Measurements from ENCODE around the gene BICD2. TPM values are rescaled to one million over a fixed set of nuclear protein-coding genes. Genes with fewer than 3 reads are reported as not detected.

The BICD2 gene
- total and polyA plus RNA-seq, 2 of the 13 experiments (the other 11 are each of a cell fraction or from before 2014, with no cell fraction given) = 5.1 to 17.4 TPM

- no peak for TF ChIP-seq USF2 (IDR thresholded peaks at IDR 0.05; ENCODE audit: low read depth, low read length)
- peak; percentile 39; the same call in 1 of the 2 replicates for TF ChIP-seq USF2 (CRISPR knock-in tag; IDR thresholded peaks at IDR 0.05; ENCODE audit: borderline replicate concordance)
- TF ChIP-seq MEIS1 (CRISPR knock-in tag; IDR thresholded peaks at IDR 0.05; ENCODE audit: borderline replicate concordance) = peak; percentile 1; the same call in 1 of the 2 replicates
- no peak for TF ChIP-seq ZNF891 (CRISPR knock-in tag; IDR thresholded peaks at IDR 0.05)
- no peak for TF ChIP-seq LCORL (IDR thresholded peaks at IDR 0.05)
- 0 out of 2 replicates have a peak, but pooled peaks have one; percentile 2 for TF ChIP-seq LCORL (CRISPR knock-in tag; IDR thresholded peaks at IDR 0.05)
- 0 out of 2 replicates have a peak, but pooled peaks have one; percentile 6 for TF ChIP-seq ZNF329 (CRISPR knock-in tag; IDR thresholded peaks at IDR 0.05; ENCODE audit: low read depth)
- TF ChIP-seq, protein P1, sequence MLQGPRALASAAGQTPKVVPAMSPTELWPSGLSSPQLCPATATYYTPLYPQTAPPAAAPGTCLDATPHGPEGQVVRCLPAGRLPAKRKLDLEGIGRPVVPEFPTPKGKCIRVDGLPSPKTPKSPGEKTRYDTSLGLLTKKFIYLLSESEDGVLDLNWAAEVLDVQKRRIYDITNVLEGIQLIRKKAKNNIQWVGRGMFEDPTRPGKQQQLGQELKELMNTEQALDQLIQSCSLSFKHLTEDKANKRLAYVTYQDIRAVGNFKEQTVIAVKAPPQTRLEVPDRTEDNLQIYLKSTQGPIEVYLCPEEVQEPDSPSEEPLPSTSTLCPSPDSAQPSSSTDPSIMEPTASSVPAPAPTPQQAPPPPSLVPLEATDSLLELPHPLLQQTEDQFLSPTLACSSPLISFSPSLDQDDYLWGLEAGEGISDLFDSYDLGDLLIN (CRISPR knock-in tag; IDR thresholded peaks at IDR 0.05; ENCODE audit: borderline replicate concordance) = no peak
- TF ChIP-seq ZNF326 (CRISPR knock-in tag; IDR thresholded peaks at IDR 0.05; ENCODE audit: borderline replicate concordance) = no peak
- 0 out of 2 replicates have a peak, but pooled peaks have one; percentile 33 for TF ChIP-seq CAMTA2 (CRISPR knock-in tag; IDR thresholded peaks at IDR 0.05; ENCODE audit: borderline replicate concordance)
- TF ChIP-seq PBX2 (CRISPR knock-in tag; IDR thresholded peaks at IDR 0.05) = no peak
- TF ChIP-seq ATF7-NPFF (CRISPR knock-in tag; IDR thresholded peaks at IDR 0.05; ENCODE audit: low read depth) = 0 out of 2 replicates have a peak, but pooled peaks have one; percentile 18
Measured at GRCh38 chr9:92764381-92764987, at the start of gene BICD2 (continued).

All from HepG2 (cell line).